Measurements from ENCODE around the gene SPR.
"Not testable (repeated sequence)": the region's sequence is repeated elsewhere in the genome, so short reads cannot be mapped to it uniquely, and the experiment has no call there.

SPR gene

GRCh38 chr2:72888438-72889202 is 1.4 kb downstream of the SPR start:
- DNase-seq (ENCODE audit: low read depth in 2 of 2) = no peak

GRCh38 chr2:72889991-72890390 is 2.8 kb downstream of the SPR start:
- no peak for DNase-seq (ENCODE audit: low read depth in 2 of 2)

- DNase-seq (ENCODE audit: low read depth in 2 of 2) = no peak
These were observed 4.0 kb downstream of the SPR start for GRCh38 chr2:72891091-72891818.

GRCh38 chr2:72892506-72893173 is 5.4 kb downstream of the SPR start:
- DNase-seq (ENCODE audit: low read depth in 2 of 2) = peak; percentile 22 to 26

- no peak for DNase-seq (ENCODE audit: low read depth in 2 of 2)
These were observed 6.5 kb downstream of the SPR start for GRCh38 chr2:72893594-72894319.

- DNase-seq (ENCODE audit: low read depth in 2 of 2) = no peak
These were observed 7.3 kb downstream of the SPR start for GRCh38 chr2:72894514-72894913.

GRCh38 chr2:72895154-72895553 is 7.9 kb downstream of the SPR start:
- DNase-seq (ENCODE audit: low read depth in 2 of 2) = no peak

- DNase-seq (ENCODE audit: low read depth in 2 of 2) = no peak
These were observed 8.6 kb downstream of the SPR start for GRCh38 chr2:72895759-72896281.

- no peak for DNase-seq (ENCODE audit: low read depth in 2 of 2)
These were observed 9.2 kb downstream of the SPR start for GRCh38 chr2:72896446-72896845.

GRCh38 chr2:72897785-72898584 is 10.8 kb downstream of the SPR start:
- DNase-seq (ENCODE audit: low read depth in 2 of 2) = no peak

GRCh38 chr2:72898585-72898906 is 11.3 kb downstream of the SPR start:
- DNase-seq (ENCODE audit: low read depth in 2 of 2) = no peak

- no peak for DNase-seq (ENCODE audit: low read depth in 2 of 2)
These were observed 13.1 kb downstream of the SPR start for GRCh38 chr2:72900191-72900825.

GRCh38 chr2:72901426-72901825 is 14.2 kb downstream of the SPR start:
- no peak for DNase-seq (ENCODE audit: low read depth in 2 of 2)

GRCh38 chr2:72907369-72907768 is 20.2 kb downstream of the SPR start:
- DNase-seq (ENCODE audit: low read depth in 2 of 2) = not testable (repeated sequence)

GRCh38 chr2:72908741-72909140 is 21.5 kb downstream of the SPR start:
- DNase-seq (ENCODE audit: low read depth in 2 of 2) = no peak

- DNase-seq (ENCODE audit: low read depth in 2 of 2) = no peak
These were observed 24.0 kb downstream of the SPR start for GRCh38 chr2:72911256-72911655.

GRCh38 chr2:72913486-72914205 is 26.4 kb downstream of the SPR start:
- DNase-seq (ENCODE audit: low read depth in 2 of 2) = no peak

- no peak for DNase-seq (ENCODE audit: low read depth in 2 of 2)
These were observed 27.0 kb downstream of the SPR start for GRCh38 chr2:72914206-72914559.

GRCh38 chr2:72914589-72915319 is 27.5 kb downstream of the SPR start:
- DNase-seq (ENCODE audit: low read depth in 2 of 2) = no peak
